ENCODE measurements around the gene KATNAL2. TPM values are rescaled to one million over a fixed set of nuclear protein-coding genes. Genes with fewer than 3 reads are reported as not detected.

The KATNAL2 gene
- polyA plus RNA-seq, 1 of the 3 experiments (the other 2 are of a cell fraction) = 6.5 TPM

DNA sequence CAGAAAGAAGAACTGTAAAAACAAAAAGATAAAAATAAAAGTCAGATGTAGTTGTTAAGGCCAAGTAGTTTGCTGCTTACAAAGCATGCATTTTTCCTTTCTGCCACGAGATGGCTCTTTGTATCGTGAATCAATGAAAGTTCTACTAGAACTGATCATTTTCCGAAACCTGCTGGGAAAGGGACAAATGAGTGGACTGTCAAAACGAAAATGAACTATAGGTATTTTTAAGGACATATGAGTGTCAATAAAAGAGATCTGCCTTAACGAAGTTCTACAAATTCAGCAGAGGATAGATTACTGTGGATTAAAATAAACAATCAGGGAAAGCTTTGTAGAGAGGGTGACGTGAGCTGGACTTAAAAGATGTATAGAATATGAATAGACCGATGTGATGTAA lies 133.1 kb downstream of the KATNAL2 start:
- POLR2A ChIA-PET = interaction anchor here (0.8 kb wide), 1 partner anchor 133 kb away, joined by 3 read pairs; the partner anchor contains the start of genes KATNAL2 and PIAS2
- 31% methylated on average over 7 of the region's 7 CpGs for WGBS (ENCODE audit: low lambda C conversion rate)
- peak; percentile 42 for DNase-seq

More for the DNA sequence above, 133.1 kb downstream of the KATNAL2 start:
- H3K36me3 ChIP-seq (replicated peaks in 1 of 2; ENCODE audit: control insufficient read depth in 1 of 2, insufficient read depth in 2 of 2, low read length in 1 of 2) = no peaks in the 10 kb centered on the region
- TF ChIP-seq, protein P1, sequence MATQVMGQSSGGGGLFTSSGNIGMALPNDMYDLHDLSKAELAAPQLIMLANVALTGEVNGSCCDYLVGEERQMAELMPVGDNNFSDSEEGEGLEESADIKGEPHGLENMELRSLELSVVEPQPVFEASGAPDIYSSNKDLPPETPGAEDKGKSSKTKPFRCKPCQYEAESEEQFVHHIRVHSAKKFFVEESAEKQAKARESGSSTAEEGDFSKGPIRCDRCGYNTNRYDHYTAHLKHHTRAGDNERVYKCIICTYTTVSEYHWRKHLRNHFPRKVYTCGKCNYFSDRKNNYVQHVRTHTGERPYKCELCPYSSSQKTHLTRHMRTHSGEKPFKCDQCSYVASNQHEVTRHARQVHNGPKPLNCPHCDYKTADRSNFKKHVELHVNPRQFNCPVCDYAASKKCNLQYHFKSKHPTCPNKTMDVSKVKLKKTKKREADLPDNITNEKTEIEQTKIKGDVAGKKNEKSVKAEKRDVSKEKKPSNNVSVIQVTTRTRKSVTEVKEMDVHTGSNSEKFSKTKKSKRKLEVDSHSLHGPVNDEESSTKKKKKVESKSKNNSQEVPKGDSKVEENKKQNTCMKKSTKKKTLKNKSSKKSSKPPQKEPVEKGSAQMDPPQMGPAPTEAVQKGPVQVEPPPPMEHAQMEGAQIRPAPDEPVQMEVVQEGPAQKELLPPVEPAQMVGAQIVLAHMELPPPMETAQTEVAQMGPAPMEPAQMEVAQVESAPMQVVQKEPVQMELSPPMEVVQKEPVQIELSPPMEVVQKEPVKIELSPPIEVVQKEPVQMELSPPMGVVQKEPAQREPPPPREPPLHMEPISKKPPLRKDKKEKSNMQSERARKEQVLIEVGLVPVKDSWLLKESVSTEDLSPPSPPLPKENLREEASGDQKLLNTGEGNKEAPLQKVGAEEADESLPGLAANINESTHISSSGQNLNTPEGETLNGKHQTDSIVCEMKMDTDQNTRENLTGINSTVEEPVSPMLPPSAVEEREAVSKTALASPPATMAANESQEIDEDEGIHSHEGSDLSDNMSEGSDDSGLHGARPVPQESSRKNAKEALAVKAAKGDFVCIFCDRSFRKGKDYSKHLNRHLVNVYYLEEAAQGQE (IDR thresholded peaks at IDR 0.05; ENCODE audit: low read depth, low read length) = no peak
- no peak for TF ChIP-seq YY1 (IDR thresholded peaks at IDR 0.05; ENCODE audit: low read depth)
- peak; percentile 77 for TF ChIP-seq RAD21 (IDR thresholded peaks at IDR 0.05; ENCODE audit: low read length)
- TF ChIP-seq NRF1 (IDR thresholded peaks at IDR 0.05; ENCODE audit: low read depth, low read length) = no peak
- TF ChIP-seq, protein P2, sequence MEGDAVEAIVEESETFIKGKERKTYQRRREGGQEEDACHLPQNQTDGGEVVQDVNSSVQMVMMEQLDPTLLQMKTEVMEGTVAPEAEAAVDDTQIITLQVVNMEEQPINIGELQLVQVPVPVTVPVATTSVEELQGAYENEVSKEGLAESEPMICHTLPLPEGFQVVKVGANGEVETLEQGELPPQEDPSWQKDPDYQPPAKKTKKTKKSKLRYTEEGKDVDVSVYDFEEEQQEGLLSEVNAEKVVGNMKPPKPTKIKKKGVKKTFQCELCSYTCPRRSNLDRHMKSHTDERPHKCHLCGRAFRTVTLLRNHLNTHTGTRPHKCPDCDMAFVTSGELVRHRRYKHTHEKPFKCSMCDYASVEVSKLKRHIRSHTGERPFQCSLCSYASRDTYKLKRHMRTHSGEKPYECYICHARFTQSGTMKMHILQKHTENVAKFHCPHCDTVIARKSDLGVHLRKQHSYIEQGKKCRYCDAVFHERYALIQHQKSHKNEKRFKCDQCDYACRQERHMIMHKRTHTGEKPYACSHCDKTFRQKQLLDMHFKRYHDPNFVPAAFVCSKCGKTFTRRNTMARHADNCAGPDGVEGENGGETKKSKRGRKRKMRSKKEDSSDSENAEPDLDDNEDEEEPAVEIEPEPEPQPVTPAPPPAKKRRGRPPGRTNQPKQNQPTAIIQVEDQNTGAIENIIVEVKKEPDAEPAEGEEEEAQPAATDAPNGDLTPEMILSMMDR (IDR thresholded peaks at IDR 0.05) = peak; percentile 77
- TF ChIP-seq, protein P3, sequence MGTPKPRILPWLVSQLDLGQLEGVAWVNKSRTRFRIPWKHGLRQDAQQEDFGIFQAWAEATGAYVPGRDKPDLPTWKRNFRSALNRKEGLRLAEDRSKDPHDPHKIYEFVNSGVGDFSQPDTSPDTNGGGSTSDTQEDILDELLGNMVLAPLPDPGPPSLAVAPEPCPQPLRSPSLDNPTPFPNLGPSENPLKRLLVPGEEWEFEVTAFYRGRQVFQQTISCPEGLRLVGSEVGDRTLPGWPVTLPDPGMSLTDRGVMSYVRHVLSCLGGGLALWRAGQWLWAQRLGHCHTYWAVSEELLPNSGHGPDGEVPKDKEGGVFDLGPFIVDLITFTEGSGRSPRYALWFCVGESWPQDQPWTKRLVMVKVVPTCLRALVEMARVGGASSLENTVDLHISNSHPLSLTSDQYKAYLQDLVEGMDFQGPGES (IDR thresholded peaks at IDR 0.05; ENCODE audit: low read depth, low read length) = no peak
- TF ChIP-seq, protein P4, sequence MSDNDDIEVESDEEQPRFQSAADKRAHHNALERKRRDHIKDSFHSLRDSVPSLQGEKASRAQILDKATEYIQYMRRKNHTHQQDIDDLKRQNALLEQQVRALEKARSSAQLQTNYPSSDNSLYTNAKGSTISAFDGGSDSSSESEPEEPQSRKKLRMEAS (IDR thresholded peaks at IDR 0.05; ENCODE audit: low read depth) = no peak
- TF ChIP-seq SMC3 (IDR thresholded peaks at IDR 0.05; ENCODE audit: low read depth, low read length) = peak; percentile 42
- CTCF ChIA-PET = interaction anchor here (0.6 to 5.0 kb wide), 18 partner anchors 8 to 706 kb away, joined by 3 to 83 read pairs (median 5); no protein-coding TSS in a partner anchor
- H2AFZ ChIP-seq (ENCODE audit: low read depth) = no peak overlapping the region
- no peaks in the 10 kb centered on the region for H3K9me2 ChIP-seq
- no peaks in the 10 kb centered on the region for H3K4me1 ChIP-seq (ENCODE audit: control insufficient read depth in 1 of 2, insufficient read depth in 2 of 2, low read depth in 1 of 2, low read length in 1 of 2)
- no peaks in the 10 kb centered on the region for H3K79me2 ChIP-seq (ENCODE audit: insufficient read depth)
- H3K9me3 ChIP-seq = no peaks in the 10 kb centered on the region
- no peaks in the 10 kb centered on the region for H3K27me3 ChIP-seq (ENCODE audit: insufficient read depth)
- H3K4me3 ChIP-seq (ENCODE audit: low read depth in 2 of 2, low read length in 1 of 2) = no peak overlapping the region
- no peak overlapping the region for H3K9ac ChIP-seq
- H3F3A ChIP-seq (replicated peaks; ENCODE audit: insufficient read depth) = no peaks in the 10 kb centered on the region
- no peak overlapping the region for H3K27ac ChIP-seq (ENCODE audit: low read depth in 2 of 2, low read length in 1 of 2)
- H4K20me1 ChIP-seq (ENCODE audit: insufficient read depth) = no peaks in the 10 kb centered on the region
- no peak overlapping the region for H3K4me2 ChIP-seq
